H1 (cell line): ENCODE results near the gene RAB3GAP2. TPM values are rescaled to one million over a fixed set of nuclear protein-coding genes. Genes with fewer than 3 reads are reported as not detected.

ENCODE experiments used
- RNF2 ChIP-seq: fragments of 200-900, 300-1000 bp; sonication (generic); IDR thresholded peaks from 2 replicates; pipeline ENCODE4 v1.7.1; 2016; ENCODE audit warnings: borderline replicate concordance, low read depth, mild to moderate bottlenecking, antibody characterized with exemption, low read length; ENCODE audit not compliant: poor library complexity, severe bottlenecking; ENCODE audit errors: missing control alignments
- TBP ChIP-seq: IDR thresholded peaks from 2 replicates; pipeline ENCODE4 v1.6.1; 2011; ENCODE audit warnings: low read depth, low read length, improper control_type of control experiment
- polyA plus RNA-seq, 7 experiments: library from polyadenylated mRNA; depleted of rRNA in 3 of 7; stranded (reverse) in 5 of 7; unstranded in 2 of 7; fragments of >200 nt in 5 of 7; fragments of 200-250 nt in 2 of 7; gene quantifications; 1 replicate in 5 of 7; 2 replicates in 1 of 7; 4 replicates in 1 of 7; pipeline versions ENCODE4 v1.2.1 to v1.2.3, GENCODE V29; 2011 to 2013; ENCODE audit warnings: missing spikeins in 2 of 7, mixed read lengths in 2 of 7
- total RNA-seq: library from RNA; stranded (reverse); fragmentation: NEBNext Ultra II Directional; extraction: Animal tissue kit (Norgen Biotek cat#: 25700); gene quantifications from 2 replicates; pipeline ENCODE4 v1.2.1, GENCODE V29; 2021
- TF ChIP-seq, protein P1 (sequence below): fragments of 300-600 bp; sonication (generic); IDR thresholded peaks from 2 replicates; pipeline ENCODE4 v1.7.1; 2012; ENCODE audit warnings: low read length, moderate library complexity, mild to moderate bottlenecking, inconsistent platforms; ENCODE audit not compliant: insufficient replicate concordance

Gene RAB3GAP2
- total and polyA plus RNA-seq, 2 of the 8 experiments (the other 6 are each of a cell fraction or from before 2014, with no cell fraction given): 19.7 to 52.7 TPM

DNA sequence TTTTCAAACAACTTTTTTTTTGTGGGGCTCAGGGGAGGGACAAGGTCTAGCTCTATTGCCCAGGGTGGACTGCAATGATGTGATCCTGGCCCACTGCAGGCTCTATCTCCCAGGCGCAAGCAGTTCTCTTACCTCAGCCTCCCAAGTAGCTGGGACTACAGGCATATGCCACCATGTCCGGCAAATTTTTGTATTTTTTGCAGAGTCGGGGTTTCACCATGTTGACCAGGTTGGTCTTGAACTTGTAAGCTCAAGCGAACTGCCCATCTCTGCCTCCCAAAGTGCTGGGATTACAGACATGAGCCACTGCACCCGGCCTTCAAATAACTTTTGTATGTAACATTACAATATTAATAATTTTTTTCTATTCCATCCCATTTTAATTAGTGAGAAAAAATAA, 33.0 kb downstream of the RAB3GAP2 start (continued):
- TF ChIP-seq, protein P1, sequence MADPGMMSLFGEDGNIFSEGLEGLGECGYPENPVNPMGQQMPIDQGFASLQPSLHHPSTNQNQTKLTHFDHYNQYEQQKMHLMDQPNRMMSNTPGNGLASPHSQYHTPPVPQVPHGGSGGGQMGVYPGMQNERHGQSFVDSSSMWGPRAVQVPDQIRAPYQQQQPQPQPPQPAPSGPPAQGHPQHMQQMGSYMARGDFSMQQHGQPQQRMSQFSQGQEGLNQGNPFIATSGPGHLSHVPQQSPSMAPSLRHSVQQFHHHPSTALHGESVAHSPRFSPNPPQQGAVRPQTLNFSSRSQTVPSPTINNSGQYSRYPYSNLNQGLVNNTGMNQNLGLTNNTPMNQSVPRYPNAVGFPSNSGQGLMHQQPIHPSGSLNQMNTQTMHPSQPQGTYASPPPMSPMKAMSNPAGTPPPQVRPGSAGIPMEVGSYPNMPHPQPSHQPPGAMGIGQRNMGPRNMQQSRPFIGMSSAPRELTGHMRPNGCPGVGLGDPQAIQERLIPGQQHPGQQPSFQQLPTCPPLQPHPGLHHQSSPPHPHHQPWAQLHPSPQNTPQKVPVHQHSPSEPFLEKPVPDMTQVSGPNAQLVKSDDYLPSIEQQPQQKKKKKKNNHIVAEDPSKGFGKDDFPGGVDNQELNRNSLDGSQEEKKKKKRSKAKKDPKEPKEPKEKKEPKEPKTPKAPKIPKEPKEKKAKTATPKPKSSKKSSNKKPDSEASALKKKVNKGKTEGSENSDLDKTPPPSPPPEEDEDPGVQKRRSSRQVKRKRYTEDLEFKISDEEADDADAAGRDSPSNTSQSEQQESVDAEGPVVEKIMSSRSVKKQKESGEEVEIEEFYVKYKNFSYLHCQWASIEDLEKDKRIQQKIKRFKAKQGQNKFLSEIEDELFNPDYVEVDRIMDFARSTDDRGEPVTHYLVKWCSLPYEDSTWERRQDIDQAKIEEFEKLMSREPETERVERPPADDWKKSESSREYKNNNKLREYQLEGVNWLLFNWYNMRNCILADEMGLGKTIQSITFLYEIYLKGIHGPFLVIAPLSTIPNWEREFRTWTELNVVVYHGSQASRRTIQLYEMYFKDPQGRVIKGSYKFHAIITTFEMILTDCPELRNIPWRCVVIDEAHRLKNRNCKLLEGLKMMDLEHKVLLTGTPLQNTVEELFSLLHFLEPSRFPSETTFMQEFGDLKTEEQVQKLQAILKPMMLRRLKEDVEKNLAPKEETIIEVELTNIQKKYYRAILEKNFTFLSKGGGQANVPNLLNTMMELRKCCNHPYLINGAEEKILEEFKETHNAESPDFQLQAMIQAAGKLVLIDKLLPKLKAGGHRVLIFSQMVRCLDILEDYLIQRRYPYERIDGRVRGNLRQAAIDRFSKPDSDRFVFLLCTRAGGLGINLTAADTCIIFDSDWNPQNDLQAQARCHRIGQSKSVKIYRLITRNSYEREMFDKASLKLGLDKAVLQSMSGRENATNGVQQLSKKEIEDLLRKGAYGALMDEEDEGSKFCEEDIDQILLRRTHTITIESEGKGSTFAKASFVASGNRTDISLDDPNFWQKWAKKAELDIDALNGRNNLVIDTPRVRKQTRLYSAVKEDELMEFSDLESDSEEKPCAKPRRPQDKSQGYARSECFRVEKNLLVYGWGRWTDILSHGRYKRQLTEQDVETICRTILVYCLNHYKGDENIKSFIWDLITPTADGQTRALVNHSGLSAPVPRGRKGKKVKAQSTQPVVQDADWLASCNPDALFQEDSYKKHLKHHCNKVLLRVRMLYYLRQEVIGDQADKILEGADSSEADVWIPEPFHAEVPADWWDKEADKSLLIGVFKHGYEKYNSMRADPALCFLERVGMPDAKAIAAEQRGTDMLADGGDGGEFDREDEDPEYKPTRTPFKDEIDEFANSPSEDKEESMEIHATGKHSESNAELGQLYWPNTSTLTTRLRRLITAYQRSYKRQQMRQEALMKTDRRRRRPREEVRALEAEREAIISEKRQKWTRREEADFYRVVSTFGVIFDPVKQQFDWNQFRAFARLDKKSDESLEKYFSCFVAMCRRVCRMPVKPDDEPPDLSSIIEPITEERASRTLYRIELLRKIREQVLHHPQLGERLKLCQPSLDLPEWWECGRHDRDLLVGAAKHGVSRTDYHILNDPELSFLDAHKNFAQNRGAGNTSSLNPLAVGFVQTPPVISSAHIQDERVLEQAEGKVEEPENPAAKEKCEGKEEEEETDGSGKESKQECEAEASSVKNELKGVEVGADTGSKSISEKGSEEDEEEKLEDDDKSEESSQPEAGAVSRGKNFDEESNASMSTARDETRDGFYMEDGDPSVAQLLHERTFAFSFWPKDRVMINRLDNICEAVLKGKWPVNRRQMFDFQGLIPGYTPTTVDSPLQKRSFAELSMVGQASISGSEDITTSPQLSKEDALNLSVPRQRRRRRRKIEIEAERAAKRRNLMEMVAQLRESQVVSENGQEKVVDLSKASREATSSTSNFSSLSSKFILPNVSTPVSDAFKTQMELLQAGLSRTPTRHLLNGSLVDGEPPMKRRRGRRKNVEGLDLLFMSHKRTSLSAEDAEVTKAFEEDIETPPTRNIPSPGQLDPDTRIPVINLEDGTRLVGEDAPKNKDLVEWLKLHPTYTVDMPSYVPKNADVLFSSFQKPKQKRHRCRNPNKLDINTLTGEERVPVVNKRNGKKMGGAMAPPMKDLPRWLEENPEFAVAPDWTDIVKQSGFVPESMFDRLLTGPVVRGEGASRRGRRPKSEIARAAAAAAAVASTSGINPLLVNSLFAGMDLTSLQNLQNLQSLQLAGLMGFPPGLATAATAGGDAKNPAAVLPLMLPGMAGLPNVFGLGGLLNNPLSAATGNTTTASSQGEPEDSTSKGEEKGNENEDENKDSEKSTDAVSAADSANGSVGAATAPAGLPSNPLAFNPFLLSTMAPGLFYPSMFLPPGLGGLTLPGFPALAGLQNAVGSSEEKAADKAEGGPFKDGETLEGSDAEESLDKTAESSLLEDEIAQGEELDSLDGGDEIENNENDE: no peak
- no peak for TF ChIP-seq TBP
- no peak for TF ChIP-seq RNF2
